HEK293 (cell line): ENCODE data around the gene SMS.

Experiments
- CTCF ChIA-PET: fragments of 350-600 bp; formaldehyde crosslinking; extraction: SDS; loops from one replicate; lab custom pipeline; 2021; ENCODE audit warnings: antibody characterized with exemption; lab: Yijun Ruan, JAX
- POLR2A ChIA-PET: fragments of 300-600 bp; formaldehyde crosslinking; extraction: SDS; loops from one replicate; lab custom pipeline; 2020; ENCODE audit warnings: antibody characterized with exemption, inconsistent platforms; lab: Yijun Ruan, JAX
- H3K27ac ChIP-seq: fragments of 200-500 bp; sonication (Bioruptor generic); 2 replicates; pipeline ENCODE4 v1.5.1; 2014; ENCODE audit warnings: low read depth, low read length, control low read depth, inconsistent platforms; ENCODE audit errors: extremely low read depth
- H3K36me3 ChIP-seq, 2 experiments: fragments of 200-500 bp in 1 of 2; sonication (Bioruptor generic) in 1 of 2; 1 replicate in 1 of 2; 2 replicates in 1 of 2; pipeline ENCODE4 v1.5.1; 2014 to 2017; ENCODE audit warnings: inconsistent platforms in 2 of 2, low read length in 2 of 2; ENCODE audit not compliant: control insufficient read depth in 2 of 2, insufficient read depth in 1 of 2
- H3K4me1 ChIP-seq: fragments of 200-500 bp; sonication (Bioruptor generic); 2 replicates; pipeline ENCODE4 v1.5.1; 2014; ENCODE audit warnings: mild to moderate bottlenecking, low read length, inconsistent platforms; ENCODE audit not compliant: control insufficient read depth, insufficient read depth
- H3K4me3 ChIP-seq: 2 replicates; pipeline ENCODE4 v1.5.1; 2011; ENCODE audit warnings: low read depth, mild to moderate bottlenecking, control low read depth, low read length, moderate library complexity
- H3K9me3 ChIP-seq: fragments of 200-500 bp; sonication (Bioruptor generic); 2 replicates; pipeline ENCODE4 v1.5.1; 2014; ENCODE audit warnings: low read depth, low read length, inconsistent platforms; ENCODE audit not compliant: control insufficient read depth, insufficient read depth
- FEZF1 ChIP-seq: fragments of 450-650 bp; formaldehyde crosslinking; IDR thresholded peaks from 2 replicates; pipeline ENCODE4 v1.5.1; 2016; ENCODE audit warnings: missing biosample characterization, missing genetic modification characterization
- HOXD13 ChIP-seq: sonication (generic); formaldehyde crosslinking; IDR thresholded peaks from 2 replicates; pipeline ENCODE4 v1.8.0; 2022; ENCODE audit warnings: missing genetic modification reagents, borderline replicate concordance
- INSM2 ChIP-seq: fragments of 450-650 bp; formaldehyde crosslinking; IDR thresholded peaks from 2 replicates; pipeline ENCODE4 v1.5.1; 2016; ENCODE audit warnings: missing biosample characterization, missing genetic modification characterization
- KLF16 ChIP-seq: fragments of 450-650 bp; formaldehyde crosslinking; IDR thresholded peaks from 2 replicates; pipeline ENCODE4 v1.5.1; 2017; ENCODE audit warnings: missing biosample characterization, missing genetic modification characterization
- KLF9 ChIP-seq: fragments of 450-650 bp; formaldehyde crosslinking; IDR thresholded peaks from 2 replicates; pipeline ENCODE4 v1.5.1; 2016; ENCODE audit warnings: missing biosample characterization, missing genetic modification characterization, low read depth
- OSR2 ChIP-seq: fragments of 450-650 bp; formaldehyde crosslinking; IDR thresholded peaks from 2 replicates; pipeline ENCODE4 v1.5.1; 2016; ENCODE audit warnings: missing biosample characterization, missing genetic modification characterization
- PRDM6 ChIP-seq: fragments of 450-650 bp; formaldehyde crosslinking; IDR thresholded peaks from 2 replicates; pipeline ENCODE4 v1.5.1; 2017; ENCODE audit warnings: missing biosample characterization, missing genetic modification characterization
- SCRT2 ChIP-seq: fragments of 450-650 bp; formaldehyde crosslinking; IDR thresholded peaks from 2 replicates; pipeline ENCODE4 v1.5.1; 2016; ENCODE audit warnings: missing biosample characterization, missing genetic modification characterization
- SP2 ChIP-seq: fragments of 450-650 bp; formaldehyde crosslinking; IDR thresholded peaks from 2 replicates; pipeline ENCODE4 v1.5.1; 2016; ENCODE audit warnings: missing biosample characterization, missing genetic modification characterization
- TCF7L2 ChIP-seq: IDR thresholded peaks from 2 replicates; pipeline ENCODE4 v1.6.1; 2011; ENCODE audit warnings: low read depth, mild to moderate bottlenecking, inconsistent platforms, low read length, moderate library complexity, borderline replicate concordance
- TRIM28 ChIP-seq: IDR thresholded peaks from 2 replicates; pipeline ENCODE4 v1.6.1; 2011; ENCODE audit warnings: low read length, control low read depth, borderline replicate concordance
- ZNF114 ChIP-seq: fragments of 450-650 bp; formaldehyde crosslinking; IDR thresholded peaks from 2 replicates; pipeline ENCODE4 v1.5.0; 2017; ENCODE audit warnings: missing biosample characterization, missing genetic modification characterization
- ZNF133 ChIP-seq: fragments of 450-650 bp; formaldehyde crosslinking; IDR thresholded peaks from 2 replicates; pipeline ENCODE4 v1.5.1; 2016; ENCODE audit warnings: missing biosample characterization, missing genetic modification characterization
- ZNF175 ChIP-seq: fragments of 450-650 bp; formaldehyde crosslinking; IDR thresholded peaks from 2 replicates; pipeline ENCODE4 v1.5.1; 2016; ENCODE audit warnings: missing biosample characterization, missing genetic modification characterization
- ZNF19 ChIP-seq: fragments of 450-650 bp; formaldehyde crosslinking; IDR thresholded peaks from 2 replicates; pipeline ENCODE4; 2016; ENCODE audit warnings: missing biosample characterization, missing genetic modification characterization, low read depth
- ZNF280C ChIP-seq: fragments of 450-650 bp; formaldehyde crosslinking; IDR thresholded peaks from 2 replicates; pipeline ENCODE4 v1.5.1; 2016; ENCODE audit warnings: missing biosample characterization, missing genetic modification characterization
- ZNF335 ChIP-seq: fragments of 450-650 bp; formaldehyde crosslinking; conservative IDR thresholded peaks from 2 replicates; pipeline ENCODE4 v1.5.1; 2016; ENCODE audit warnings: missing biosample characterization, missing genetic modification characterization
- ZNF423 ChIP-seq: fragments of 450-650 bp; formaldehyde crosslinking; IDR thresholded peaks from 2 replicates; pipeline ENCODE4 v1.5.1; 2016; ENCODE audit warnings: missing biosample characterization, missing genetic modification characterization
- ZNF449 ChIP-seq: fragments of 450-650 bp; formaldehyde crosslinking; IDR thresholded peaks from 2 replicates; pipeline ENCODE4 v1.5.1; 2017; ENCODE audit warnings: missing biosample characterization, mild to moderate bottlenecking, missing genetic modification characterization, moderate library complexity
- ZNF48 ChIP-seq: fragments of 450-650 bp; formaldehyde crosslinking; IDR thresholded peaks from 2 replicates; pipeline ENCODE4 v1.5.1; 2016; ENCODE audit warnings: missing biosample characterization, missing genetic modification characterization
- ZNF501 ChIP-seq: fragments of 450-650 bp; formaldehyde crosslinking; IDR thresholded peaks from 2 replicates; pipeline ENCODE4 v1.5.1; 2016; ENCODE audit warnings: missing biosample characterization, missing genetic modification characterization
- ZNF561 ChIP-seq: fragments of 450-650 bp; IDR thresholded peaks from 2 replicates; pipeline ENCODE4 v1.5.1; 2018; ENCODE audit warnings: missing biosample characterization, missing genetic modification characterization, borderline replicate concordance
- ZNF629 ChIP-seq: fragments of 450-650 bp; formaldehyde crosslinking; IDR thresholded peaks from 2 replicates; pipeline ENCODE4 v1.5.1; 2017; ENCODE audit warnings: missing biosample characterization, missing genetic modification characterization
- ZNF670 ChIP-seq: fragments of 450-650 bp; formaldehyde crosslinking; IDR thresholded peaks from 2 replicates; pipeline ENCODE4 v1.5.1; 2016; ENCODE audit warnings: missing biosample characterization, missing genetic modification characterization, low read depth
- ZNF701 ChIP-seq: fragments of 450-650 bp; formaldehyde crosslinking; IDR thresholded peaks from 2 replicates; pipeline ENCODE4 v1.5.1; 2016; ENCODE audit warnings: missing biosample characterization, missing genetic modification characterization
- ZNF704 ChIP-seq: fragments of 450-650 bp; formaldehyde crosslinking; IDR thresholded peaks from 2 replicates; pipeline ENCODE4 v1.5.1; 2016; ENCODE audit warnings: missing biosample characterization, missing genetic modification characterization
- ZNF791 ChIP-seq: fragments of 450-650 bp; formaldehyde crosslinking; IDR thresholded peaks from 2 replicates; pipeline ENCODE4 v1.5.1; 2016; ENCODE audit warnings: missing biosample characterization, missing genetic modification characterization

The SMS gene

GRCh38 chrX:21943460-21944135 is 3.1 kb downstream of the SMS start (continued):
- TF ChIP-seq ZNF704 (tag by site-specific recombination) (no peak), SCRT2 (tag by site-specific recombination) (peak; percentile 48; the same call in 1 of the 2 replicates), TCF7L2 (no peak), SP2 (tag by site-specific recombination) (no peak), ZNF501 (tag by site-specific recombination) (no peak), ZNF114 (tag by site-specific recombination) (no peak), OSR2 (tag by site-specific recombination) (no peak), ZNF701 (no peak), ZNF791 (no peak), ZNF133 (tag by site-specific recombination) (no peak), ZNF280C (no peak), ZNF423 (tag by site-specific recombination) (no peak), ZNF670 (tag by site-specific recombination) (no peak), HOXD13 (CRISPR knock-in tag) (no peak), ZNF19 (no peak), KLF9 (no peak), ZNF629 (tag by site-specific recombination) (peak; percentile 45; the same call in 1 of the 2 replicates), TRIM28 (0 out of 2 replicates have a peak, but pooled peaks have one; percentile 31), KLF16 (tag by site-specific recombination) (no peak), ZNF175 (tag by site-specific recombination) (no peak), ZNF335 (tag by site-specific recombination) (no peak), ZNF48 (no peak), ZNF561 (tag by site-specific recombination) (no peak), FEZF1 (peak; percentile 12; the same call in 1 of the 2 replicates), ZNF449 (tag by site-specific recombination) (peak; percentile 97)

GRCh38 chrX:21944136-21944615 is 3.7 kb downstream of the SMS start:
- Histone ChIP-seq H3K27ac (no peak overlapping the region; the same call in 1 of the 2 replicates), H3K4me1 (peaks cover 5% of the 10 kb centered on the region), H3K36me3 (no peaks in the 10 kb centered on the region), H3K9me3 (no peaks in the 10 kb centered on the region), H3K4me3 (no peak overlapping the region)
- ChIA-PET CTCF (no interaction called here), POLR2A (no interaction called here)
- TF ChIP-seq PRDM6 (tag by site-specific recombination): peak; percentile 31; the same call in 1 of the 2 replicates
- TF ChIP-seq INSM2 (tag by site-specific recombination): no peak
